ENCODE data around the gene PRR15.

- TF ChIP-seq CTCF (IDR thresholded peaks at IDR 0.05; ENCODE audit: poor library complexity, severe bottlenecking) = no peak
- TF ChIP-seq TAF1 (IDR thresholded peaks at IDR 0.05; ENCODE audit: low read depth) = no peak
Observed at GRCh38 chr7:29552392-29552791, 11.2 kb upstream of the PRR15 start.

All from neural cell (in vitro differentiated cells).